Umbilical cord (tissue), 2 donors: ENCODE measurements around the gene JADE2. TPM values are rescaled to one million over a fixed set of nuclear protein-coding genes. Genes with fewer than 3 reads are reported as not detected.
"Not testable (repeated sequence)": the region's sequence is repeated elsewhere in the genome, so short reads cannot be mapped to it uniquely, and the experiment has no call there.

Source experiments
- DNase-seq: peaks from one replicate; pipeline ENCODE4 v3.0.0-alpha.2; 2015; ENCODE audit warnings: low spot score
- total RNA-seq: library from RNA; depleted of rRNA; stranded (reverse); fragments of >200 nt; gene quantifications from one replicate; pipeline ENCODE4 v1.2.3, GENCODE V29; 2014; ENCODE audit warnings: low replicate concordance; ENCODE audit not compliant: insufficient read depth

JADE2 gene
- total RNA-seq, 1 donor from 2014 or later: 22.4 TPM

DNA sequence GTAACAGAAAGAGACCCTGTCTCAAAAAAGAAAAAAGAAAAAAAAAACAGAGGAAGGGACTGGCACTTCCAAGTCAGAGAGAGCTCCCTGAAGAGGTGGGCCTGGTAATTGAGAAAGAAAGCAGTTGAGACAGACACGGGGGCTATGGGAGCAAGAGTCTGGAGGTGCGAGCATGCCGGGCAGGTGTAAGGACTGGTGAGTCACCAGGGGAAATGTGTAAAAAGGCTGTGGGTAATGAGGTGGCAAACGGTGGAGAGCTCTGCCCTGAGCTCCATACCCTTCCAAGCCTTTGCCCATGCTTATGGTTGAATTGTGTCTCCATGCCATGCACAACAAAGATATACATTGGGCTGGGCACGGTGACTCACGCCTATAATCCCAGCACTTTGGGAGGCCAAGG, 18.0 kb upstream of the JADE2 start:
- no peak for DNase-seq

DNA sequence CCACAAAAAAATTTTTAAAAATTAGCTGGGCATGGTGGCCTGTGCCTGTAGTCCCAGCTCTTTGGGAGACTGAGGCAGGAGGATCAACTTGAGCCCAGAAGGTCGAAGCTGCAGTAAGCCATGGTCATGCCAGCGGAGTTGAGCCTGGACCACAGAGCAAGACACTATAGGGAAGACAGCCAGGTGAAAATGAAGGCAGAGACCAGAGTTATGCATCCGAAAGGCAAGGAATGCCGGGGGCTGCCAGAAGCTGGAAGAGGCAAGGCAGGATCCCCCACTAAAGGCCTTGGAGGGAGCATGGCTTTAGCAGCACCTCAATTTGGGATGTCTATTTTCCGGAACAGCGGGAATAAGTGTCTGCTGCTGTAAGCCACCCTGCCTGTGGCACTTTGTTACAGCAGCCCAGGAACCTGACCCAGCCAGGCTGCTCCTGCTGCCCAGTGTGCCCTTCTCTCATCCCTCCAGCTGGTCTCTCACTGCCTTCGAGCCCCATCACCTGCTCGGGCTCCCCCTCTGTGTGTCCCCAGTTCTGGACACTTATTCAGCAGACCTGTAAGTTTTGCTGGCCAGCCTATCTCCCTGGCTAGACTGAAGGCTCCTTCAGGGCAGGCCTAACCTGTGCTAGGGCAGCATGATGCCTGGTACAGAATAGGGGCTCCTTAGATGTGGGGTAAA, 16.8 kb upstream of the JADE2 start:
- no peak for DNase-seq

DNA sequence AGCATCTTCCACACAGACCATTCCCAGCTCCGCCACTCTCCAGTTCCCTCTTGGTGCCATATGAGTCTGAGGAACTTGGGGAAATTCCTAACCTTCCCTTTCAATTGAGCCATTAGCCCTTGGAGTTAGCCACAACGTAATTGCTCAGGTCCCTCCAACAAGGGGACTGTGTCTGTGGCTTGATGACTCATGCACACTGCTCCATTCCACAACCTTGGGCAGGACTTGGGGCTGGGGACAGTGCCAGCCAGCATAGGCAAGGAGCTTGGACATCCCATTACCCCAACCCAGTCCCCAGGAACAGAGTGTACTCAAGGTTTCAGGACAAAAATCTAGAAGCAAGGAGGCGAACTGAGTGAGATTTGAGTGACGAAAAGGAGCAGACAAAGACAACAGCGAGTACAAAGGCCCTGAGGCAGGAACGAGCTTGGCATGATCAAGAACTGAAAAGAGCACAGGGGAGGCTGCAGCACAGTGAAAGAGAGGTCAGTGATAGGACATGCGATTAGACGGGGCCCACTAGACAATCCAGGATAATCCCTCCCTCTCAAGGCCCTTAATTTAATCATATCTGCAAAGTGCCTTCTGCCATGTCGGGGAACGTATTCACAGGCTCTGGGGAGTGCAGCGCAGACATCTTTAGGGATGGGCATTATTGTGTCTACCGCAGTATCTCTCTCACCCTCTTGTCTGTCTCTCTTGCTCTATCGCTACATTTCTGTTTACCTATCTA, 16.0 kb upstream of the JADE2 start:
- DNase-seq: no peak

DNA sequence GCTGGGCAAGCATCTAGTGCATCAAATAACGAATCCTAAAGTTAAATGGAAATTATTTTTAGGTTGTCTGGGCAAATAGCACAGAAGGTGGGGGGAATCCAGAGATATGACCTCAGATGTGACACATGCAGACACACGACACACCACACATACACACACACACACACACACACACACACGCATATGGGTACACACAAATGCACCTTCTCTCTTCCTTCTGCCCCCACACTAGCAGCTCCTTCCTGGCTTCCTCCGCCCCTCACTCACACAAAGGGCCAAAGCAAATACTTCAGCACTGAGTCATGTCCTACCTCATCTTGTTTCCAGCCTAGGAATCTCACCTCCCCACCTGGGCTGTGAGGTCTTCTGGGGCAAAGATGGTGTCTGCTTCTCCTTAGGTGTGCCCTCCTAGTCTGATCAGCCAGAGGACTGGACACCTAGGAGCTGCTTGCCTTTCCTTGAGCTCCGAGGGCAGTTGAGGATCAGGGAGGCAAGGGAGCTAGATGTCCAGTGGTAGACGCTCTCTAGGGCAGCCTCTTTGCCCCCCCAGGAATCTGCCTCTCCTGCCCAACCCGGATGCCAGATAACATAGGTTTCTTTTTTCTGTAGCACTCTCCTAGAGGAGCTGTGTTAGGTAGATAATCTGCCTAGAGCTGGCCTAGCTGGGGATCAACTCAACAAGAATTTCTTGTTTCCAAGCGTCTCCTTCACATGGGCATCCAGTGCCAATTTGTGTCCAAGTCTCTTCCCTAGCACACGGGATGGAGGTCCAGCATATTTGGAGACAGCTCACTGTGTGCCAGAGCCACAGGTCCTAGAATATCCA, 14.3 kb upstream of the JADE2 start:
- peak; percentile 39 for DNase-seq

DNA sequence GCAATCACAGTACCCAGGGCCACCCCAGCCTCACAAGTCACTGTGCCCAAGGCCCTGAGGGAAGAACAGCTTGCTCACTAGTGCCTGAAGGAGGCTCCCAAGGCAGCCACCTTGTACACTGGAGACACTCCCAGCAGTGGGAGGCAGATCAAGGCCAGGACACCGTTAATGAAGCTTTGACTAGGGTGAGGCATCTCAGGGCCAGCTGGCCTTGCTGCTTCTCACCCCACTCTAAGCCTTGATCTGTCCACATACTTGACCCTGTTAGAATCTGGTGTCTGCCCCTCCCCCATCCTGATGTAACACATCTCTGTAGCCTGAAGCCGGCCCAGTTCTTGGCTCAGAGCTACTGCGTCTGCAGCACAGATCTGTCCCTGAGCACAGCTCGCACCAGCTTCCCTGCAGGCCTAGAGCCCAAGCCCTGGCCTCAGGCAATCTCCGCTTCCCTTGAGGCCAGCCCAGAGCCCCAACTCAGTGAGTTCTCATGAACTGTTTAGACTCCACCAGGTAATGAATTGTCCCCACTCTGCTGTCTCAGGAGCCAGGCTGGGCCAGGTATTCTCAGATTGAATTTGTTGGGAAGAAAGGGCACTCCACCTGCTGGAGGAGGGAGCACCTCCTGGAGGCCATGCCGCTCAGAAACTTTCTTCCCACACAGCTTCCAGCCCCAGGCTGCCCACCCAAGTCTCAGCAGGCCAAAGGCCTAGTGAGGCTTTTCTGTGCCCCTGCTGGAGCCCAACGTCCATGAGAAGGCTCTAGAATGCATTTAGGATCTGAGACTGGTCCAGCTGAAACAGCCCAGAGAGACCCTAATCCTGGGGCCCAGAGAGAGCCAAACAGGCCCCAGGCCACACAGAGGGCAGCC, 13.4 kb upstream of the JADE2 start:
- peak; percentile 80 for DNase-seq

DNA sequence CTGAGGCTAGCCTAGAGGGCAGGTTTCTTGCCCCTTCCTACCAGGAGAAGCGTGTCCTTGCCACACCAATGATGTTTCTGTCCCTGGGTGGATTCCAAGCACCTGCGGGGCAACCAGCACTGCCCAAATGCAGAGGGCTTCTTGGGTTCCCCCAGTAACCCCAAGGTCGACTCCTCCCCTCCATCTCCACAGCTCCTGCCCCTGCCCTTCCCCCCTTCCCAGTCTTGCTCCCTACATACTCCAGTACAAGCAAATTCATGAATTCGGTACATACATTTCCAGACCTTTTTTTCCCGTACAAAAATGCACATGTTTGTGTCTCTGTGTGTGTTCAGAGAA, 12.8 kb upstream of the JADE2 start:
- no peak for DNase-seq

DNA sequence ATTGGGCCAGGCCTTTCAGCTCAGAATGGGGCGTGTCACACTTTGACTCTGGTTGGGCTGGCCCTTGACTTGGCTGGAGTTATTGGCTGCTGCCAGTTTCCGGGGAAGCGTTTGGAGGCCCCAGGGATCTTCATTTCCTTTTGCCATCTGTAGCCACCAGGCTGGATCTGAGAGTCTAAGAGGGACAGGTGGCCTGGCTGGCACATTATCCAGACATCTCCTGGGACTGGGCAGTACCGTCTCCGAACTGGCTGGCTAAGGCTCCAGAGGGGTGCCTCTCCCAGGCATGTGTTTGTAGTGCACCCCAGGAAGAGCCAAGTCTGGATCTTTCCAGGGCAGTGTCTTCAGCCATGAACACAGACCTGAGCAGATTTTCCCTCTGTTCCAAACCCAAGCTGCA, 9.7 kb upstream of the JADE2 start:
- no peak for DNase-seq

DNA sequence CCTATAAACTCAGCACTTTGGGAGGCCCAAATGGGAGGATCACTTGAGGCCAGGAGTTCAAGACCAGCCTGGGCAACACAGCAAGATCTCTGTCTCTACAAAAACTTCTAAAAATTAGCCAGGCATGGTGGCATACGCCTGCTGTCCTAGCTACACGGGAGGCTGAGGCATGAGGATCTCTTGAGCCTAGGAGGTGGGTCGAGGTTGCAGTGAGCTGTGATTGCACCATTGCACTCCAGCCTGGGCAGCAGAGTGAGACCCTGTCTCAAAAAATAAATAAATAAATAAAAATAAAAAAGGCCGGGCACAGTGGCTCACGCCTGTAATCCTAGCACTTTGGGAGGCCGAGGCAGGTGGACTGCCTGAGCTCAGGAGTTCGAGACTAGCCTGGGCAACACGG, 8.5 kb upstream of the JADE2 start:
- not testable (repeated sequence) for DNase-seq

DNA sequence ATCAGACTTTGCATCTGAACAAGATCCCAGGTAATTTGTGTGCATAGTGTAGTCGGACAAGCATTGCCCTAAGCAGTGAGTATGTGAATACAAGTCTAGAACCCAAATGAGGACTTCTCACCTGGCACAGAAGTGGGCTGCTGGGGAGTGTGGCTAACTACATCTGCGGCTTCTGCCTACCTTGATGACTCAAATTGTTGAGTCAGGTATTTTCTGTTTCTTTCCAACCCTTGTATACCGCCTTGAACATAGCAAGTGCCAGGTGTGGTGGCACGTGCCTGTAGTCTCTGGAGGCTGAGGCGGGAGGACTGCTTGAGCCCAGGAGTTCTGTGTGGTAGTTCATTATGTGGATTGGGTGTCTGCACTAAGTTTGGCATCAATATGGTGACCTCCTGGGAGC, 7.9 kb upstream of the JADE2 start:
- no peak for DNase-seq

DNA sequence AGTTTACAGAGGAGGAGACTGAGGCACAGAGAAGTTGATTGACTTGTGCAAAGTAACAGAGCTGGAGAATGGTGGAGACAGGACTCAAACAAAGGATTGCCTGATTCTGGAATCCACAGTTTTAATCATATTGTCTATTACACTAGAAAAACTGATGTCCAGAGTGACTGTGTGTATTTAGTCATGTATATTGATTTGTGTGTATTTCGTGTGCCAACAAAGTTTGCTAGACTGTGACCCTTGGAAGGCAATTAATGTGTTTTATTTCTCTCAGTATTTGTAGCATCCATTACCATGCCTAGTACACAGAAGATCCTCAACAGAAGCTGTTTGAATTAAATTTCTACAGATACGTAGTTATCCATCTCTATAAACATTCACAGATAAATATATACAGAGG, 5.5 kb upstream of the JADE2 start:
- no peak for DNase-seq

DNA sequence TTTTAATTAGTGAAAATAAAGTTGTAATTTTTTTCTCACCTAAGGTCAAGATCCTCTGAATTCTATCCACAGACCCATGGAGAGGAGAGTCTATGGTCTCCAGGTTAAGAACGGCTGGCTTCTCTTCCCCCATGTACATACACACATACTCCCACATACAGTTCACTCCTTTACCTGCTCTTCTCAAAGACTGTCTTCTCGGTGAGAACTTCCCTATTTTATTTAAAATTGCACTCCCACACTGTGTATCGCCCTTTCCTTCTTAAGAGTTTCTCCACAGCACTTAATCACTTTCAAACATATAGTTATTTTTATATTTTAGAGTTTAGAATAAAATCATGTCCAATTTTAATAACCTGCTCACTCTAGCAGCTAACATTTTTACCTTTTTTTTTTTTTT, 3.6 kb upstream of the JADE2 start:
- no peak for DNase-seq

DNA sequence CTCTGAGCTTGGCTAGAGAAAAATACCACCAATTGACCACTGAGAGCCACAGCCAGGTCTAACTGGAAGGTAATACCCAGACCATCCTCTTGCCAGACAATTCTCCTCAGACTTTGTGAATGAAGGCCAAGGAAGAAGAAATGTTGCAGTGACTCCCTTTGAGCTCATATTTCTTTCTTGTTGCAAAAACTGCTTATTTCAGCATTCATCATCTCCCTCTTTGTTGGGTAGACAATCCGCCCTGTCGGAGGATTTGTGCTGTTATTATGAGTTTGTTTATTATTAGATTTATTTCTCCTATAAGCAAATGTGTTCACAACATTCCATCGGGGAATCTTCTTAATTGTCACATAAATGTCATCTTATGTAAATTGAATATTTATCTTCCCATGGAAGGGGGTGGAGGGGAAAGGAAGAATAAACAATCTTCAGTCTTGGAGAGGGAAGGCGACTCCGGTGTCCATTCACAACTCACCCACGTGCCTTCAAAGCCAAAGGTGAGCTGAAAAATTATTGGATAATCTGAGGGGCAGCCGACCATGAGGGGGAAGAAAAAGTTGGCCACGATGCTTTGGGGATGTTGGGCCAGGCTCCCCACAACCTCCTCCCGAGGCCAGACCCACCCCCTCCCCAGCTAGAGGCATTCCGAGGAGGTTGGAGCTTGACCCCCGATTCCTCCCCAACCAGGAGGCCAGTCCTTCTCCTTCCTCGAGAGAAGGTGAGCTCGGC, 1.8 kb upstream of the JADE2 start:
- no peak for DNase-seq

DNA sequence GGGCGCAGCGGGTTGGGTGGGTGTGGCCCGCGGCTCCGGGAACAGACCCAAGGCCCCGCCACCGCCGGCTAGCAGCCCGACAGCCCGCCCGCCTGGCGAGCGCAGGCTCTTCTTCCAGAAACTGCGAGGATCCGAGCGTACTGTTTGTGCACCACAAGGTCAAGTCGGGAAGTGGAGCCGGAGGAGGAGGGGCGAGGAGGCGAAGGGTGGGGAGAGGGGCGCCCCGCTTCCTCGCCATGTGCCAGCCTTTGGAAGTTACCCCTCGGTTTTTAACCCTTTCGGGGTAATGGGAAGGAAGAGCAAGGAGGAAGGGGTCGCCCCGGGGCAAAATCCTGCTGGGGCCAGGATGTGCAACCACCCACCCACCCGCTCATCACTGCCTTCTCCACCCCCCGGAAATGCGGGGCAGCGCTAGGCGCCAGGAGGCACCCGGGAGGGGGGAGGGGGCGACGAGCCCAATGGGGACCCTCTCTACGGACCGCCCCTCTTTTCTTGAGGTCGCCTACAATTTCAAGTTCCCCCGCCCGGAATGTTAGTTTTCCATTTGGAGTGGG, 1.1 kb upstream of the JADE2 start:
- DNase-seq: peak; percentile 88

DNA sequence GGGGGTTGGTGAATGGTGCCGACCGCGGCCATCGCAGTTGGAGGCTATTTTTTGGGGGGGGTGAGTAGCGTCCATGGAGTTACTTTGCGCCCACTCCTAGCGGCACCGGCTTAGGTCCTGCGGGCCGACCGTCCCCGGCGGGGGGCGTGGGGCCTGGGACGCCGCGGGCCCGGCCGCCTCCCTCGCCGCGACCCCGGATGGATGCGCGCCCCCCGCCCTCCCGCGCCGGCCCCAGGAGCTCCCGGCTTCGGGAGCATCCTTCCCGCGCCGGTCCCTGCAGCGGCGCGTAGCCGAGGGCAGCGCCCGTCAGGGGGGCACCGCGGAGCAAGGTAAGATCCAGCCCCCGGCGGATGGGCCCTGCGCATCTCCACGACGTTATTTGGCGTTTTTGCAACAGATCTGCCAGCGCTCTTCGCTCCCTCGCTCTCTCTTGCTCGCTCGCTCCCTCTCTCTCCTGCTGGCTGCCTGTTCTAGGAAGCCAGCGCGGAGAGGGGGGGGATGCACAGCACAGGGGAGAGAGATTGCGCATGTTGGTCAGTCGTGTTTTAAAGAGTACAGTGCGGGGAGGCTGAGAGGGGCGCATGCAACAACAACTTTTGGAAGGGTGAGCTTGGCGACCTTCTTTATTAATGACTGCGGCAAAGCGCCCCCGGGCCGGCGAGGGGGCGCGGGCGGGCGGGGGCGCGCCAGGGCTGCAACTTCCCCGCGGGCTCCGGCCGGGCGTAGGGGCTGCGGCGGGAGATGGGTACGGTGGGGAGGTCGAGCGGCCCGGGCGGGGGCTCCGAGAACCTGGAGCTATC, 413 bp downstream of the JADE2 start:
- DNase-seq: peak; percentile 93

DNA sequence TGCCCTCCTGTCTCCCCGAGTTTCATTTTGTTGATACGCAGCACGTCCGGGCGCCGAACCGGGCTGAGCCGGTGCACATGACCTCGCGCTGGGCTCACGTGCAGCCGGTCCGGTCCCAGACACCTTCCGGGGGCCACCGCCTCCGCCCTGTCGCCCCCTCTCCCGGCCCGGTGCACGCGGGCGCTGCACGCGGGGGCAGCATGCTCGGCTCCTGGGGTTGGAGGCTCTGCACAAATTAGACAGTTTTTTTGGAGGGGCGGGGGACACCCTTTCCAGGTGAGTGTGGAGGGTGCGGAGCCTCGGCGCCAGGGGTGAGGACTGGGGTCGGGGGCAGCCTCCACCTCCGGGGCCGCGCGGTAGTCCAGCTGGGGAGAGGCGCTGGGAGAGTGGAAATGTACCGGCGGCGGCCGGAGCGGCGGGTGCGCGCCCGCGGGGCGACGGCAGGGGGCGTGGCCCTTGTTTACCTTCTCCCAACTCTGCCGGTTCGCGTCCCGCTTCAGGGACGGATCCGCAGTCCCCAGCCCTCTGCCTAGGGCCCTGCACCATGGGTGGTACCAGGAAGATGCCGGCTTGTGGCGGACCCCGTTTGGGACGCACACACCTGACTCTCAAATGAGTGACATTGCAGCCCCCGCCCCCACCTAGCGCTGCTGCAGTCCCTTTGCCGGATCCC, 1.1 kb downstream of the JADE2 start:
- DNase-seq: no peak

DNA sequence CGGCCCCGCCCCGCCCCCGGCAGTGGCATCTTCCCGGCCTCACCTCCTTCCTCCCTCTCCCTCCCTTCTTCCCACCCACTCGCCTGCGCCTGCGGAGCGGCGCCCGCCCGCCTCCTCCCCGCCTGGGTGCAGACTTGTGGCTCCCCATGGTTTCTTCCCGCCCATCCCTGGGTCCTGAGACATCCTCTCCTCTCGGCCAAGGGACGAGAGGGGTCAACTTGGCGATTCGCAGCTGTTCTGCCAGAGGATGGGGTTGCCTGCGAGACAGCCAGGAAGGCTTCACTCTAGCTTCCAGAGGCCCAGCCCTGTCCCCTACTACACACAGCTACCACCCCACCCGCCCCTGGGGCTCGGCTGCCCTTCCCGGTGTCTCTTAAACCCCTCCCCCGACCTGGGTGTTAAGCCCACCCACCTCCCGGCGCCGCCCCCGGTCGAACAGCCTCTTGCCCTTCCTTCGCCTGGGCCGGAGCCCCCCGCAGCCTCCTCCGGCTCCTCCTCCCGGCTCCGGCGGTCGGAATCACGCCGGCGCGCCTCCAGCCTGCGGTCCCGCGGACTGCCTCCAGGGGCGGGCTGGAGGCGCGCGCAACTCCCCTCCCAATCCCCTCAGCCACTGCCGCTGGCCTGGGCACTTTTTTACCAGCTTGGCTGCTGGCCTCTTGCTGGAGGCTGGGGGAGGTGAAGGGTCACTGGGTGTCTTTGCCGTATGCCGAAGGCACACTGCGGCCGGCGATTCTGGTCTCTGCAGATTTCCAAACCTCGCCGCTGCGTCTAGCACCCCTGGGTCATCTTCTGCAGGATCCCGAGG, 1.9 kb downstream of the JADE2 start:
- DNase-seq: peak; percentile 95

DNA sequence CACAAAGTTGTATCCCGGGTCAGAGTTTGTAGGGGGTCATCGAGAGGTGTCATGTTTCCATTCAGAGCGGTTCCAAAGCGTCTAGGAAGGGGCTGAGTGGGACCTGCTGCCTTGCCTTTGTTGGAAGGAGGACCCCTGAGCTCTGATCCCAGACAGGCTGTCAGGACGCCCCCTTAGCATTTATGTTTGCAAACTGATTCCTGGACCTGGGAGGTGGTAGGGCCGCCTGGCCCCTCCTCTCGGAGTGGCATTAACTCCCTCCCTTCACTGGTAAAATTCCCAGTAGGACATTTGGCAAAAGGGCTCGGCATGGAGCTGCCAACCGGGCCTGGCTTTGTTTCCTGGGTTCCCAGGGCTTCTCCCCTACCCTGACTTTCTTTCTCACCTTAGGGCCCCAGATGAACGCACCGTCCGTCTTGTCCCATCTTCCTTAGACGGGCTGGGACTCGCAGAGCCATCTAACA, 2.5 kb downstream of the JADE2 start:
- DNase-seq: no peak

DNA sequence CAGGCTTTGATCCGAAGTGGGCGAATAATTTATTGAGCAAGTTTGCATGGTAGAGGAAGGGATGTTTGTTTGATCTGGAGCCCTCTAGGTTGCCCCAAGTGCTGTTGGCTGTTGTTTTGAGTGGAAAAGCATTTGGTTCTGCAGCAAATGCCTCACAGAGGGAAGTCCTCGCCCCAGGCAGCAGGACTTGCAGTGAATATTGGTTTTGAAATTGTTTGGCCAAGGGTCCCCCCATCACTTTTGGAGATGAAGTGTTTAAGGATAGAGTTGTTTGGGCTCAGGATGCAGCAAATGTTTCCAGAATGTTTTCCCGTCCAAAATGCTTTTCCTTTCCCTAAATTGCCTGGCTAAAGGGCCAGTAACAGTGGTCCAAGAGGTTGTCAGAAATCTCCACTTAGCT, 3.1 kb downstream of the JADE2 start:
- DNase-seq: no peak
